Ovary (tissue), 9 donors: Measurements from ENCODE around the gene MAJIN. TPM values are rescaled to one million over a fixed set of nuclear protein-coding genes. Genes with fewer than 3 reads are reported as not detected.

Source experiments
- DNase-seq, 5 donors: peaks; one replicate each; pipeline ENCODE4 v3.0.0-alpha.2; 2019 to 2020
- H3K27ac ChIP-seq, 2 donors: fragments of 200-600 bp; one replicate each; pipeline versions ENCODE4 v1.5.1 to v1.8.0; 2019 to 2022
- H3K27me3 ChIP-seq: fragments of 200-600 bp; one replicate; pipeline ENCODE4 v1.8.0; 2022
- H3K36me3 ChIP-seq: fragments of 200-600 bp; sonication (generic); one replicate; pipeline ENCODE4 v1.5.1; 2019
- H3K4me1 ChIP-seq: one replicate; pipeline ENCODE4 v1.8.1; 2013; ENCODE audit warnings: mild to moderate bottlenecking, moderate library complexity; ENCODE audit not compliant: insufficient read depth
- H3K4me3 ChIP-seq: fragments of 200-600 bp; sonication (generic); one replicate; pipeline ENCODE4 v1.5.1; 2017
- H3K9me3 ChIP-seq, 2 donors: fragments of 200-600 bp in 1 of 2; sonication (generic) in 1 of 2; one replicate each; pipeline versions ENCODE4 v1.5.1 to v1.8.1; 2013 to 2019; ENCODE audit warnings: mild to moderate bottlenecking in 1 of 2, moderate library complexity in 1 of 2
- CTCF ChIP-seq, 3 donors: fragments of 450-650 bp in 2 of 3; fragments of 200-600 bp in 1 of 3; IDR thresholded peaks; one replicate each; pipeline versions ENCODE4 v1.5.1 to v1.8.0; 2016 to 2022; ENCODE audit warnings: antibody characterized with exemption in 3 of 3, mild to moderate bottlenecking in 1 of 3
- EP300 ChIP-seq: sonication (generic); formaldehyde crosslinking; IDR thresholded peaks from one replicate; pipeline ENCODE4 v1.6.1; 2017; ENCODE audit warnings: antibody characterized with exemption
- POLR2A ChIP-seq: fragments of 450-650 bp; IDR thresholded peaks from one replicate; pipeline ENCODE4 v1.6.1; 2017; ENCODE audit warnings: antibody characterized with exemption, mild to moderate bottlenecking, moderate library complexity
- WGBS, 3 donors: extraction: QIAGEN DNeasy Blood & Tissue Kit in 1 of 3; methylation state at CpG; one replicate each; pipeline versions ENCODE4 v1.1.5 to v1.1.7; 2013 to 2017; 5-methylcytosine and 5-hydroxymethylcytosine counted together
- intact Hi-C, 4 donors: fragments of 100-400 bp; cut with DNase I; formaldehyde crosslinking; loops; one replicate each; pipeline versions ENCODE4 v1.11.0 to v1.15.1; 2022 to 2023
- polyA plus RNA-seq, 2 donors: library from polyadenylated mRNA; stranded (reverse); fragments of 200-250 nt in 1 of 2; fragments of 350-450 nt in 1 of 2; fragmentation: Illumina TruSeq in 1 of 2; extraction: RNeasy Lipid Tissue Mini Kit (QIAGEN cat#74804) in 1 of 2; gene quantifications; one replicate each; pipeline ENCODE4 v1.2.3, GENCODE V29; 2013 to 2014
- total RNA-seq, 7 donors: library from RNA; depleted of rRNA in 2 of 7; stranded (reverse); fragments of >200 nt in 2 of 7; fragmentation: NEBNext Ultra II Directional in 3 of 7; extraction: Animal tissue kit (Norgen Biotek cat#: 25700) in 3 of 7; gene quantifications; one replicate each; pipeline versions ENCODE4 v1.1.0 to v1.2.4, GENCODE V29; 2016 to 2023
- donor health status: DM: no; HTN: no; CAD: no; lungs with moderate emphysema.
- donor health status: DM: no; HTN: no; CAD: no.
- donor health status: Bipolar disorder and iron deficiency.
- donor health status: DM: yes; HTN: yes; CAD: no.
- donor health status: DM: no; HTN: no; CAD: no.
- donor health status: DM: yes; HTN: yes; CAD: no.

Gene MAJIN
- total and polyA plus RNA-seq, 9 donors, result 0.46 TPM; not detected in 8

- H3K27ac ChIP-seq, result peak within 1 kb of the TSS in 1 of 2 donors; percentile 2
- 9 to 22% (median 11%) methylated on average over 9 of the region's 9 CpGs for WGBS, 3 donors
Measured at GRCh38 chr11:64996710-64997380, 24.9 kb upstream of the MAJIN start, which contains the start of gene BATF2. BATF2 (minus strand) TSS chr11:64996971; CDS start chr11:64996914, 57 bp downstream.

GRCh38 chr11:64996327-64996709, 24.4 kb upstream of the MAJIN start:
- TF ChIP-seq POLR2A, result no peak
- TF ChIP-seq CTCF (IDR thresholded peaks at IDR 0.05), result no peak
- no peak for TF ChIP-seq EP300
- peaks cover 5% of the 10 kb centered on the region for H3K4me1 ChIP-seq
- WGBS, 3 donors, result 10 to 31% (median 12%) methylated on average over 11 of the region's 11 CpGs
- no peaks in the 10 kb centered on the region for H3K9me3 ChIP-seq
- peak overlapping the region; percentile 28 for H3K4me3 ChIP-seq
- intact Hi-C loops, result no loop called here
- peak overlapping the region in 1 of 2 donors; percentile 2 for H3K27ac ChIP-seq
- no peaks in the 10 kb centered on the region for H3K27me3 ChIP-seq
- DNase-seq, result no peak
- no peaks in the 10 kb centered on the region for H3K36me3 ChIP-seq

More at GRCh38 chr11:64996710-64997380, 24.9 kb upstream of the MAJIN start, which contains the start of gene BATF2:
- no peak for TF ChIP-seq POLR2A
- TF ChIP-seq CTCF (IDR thresholded peaks at IDR 0.05), result peak in 2 of 3 donors; percentile 27 to 40
- intact Hi-C loops, result no loop called here
- DNase-seq, result peak; percentile 58 to 76 (median 71)
- Histone ChIP-seq H3K9me3 (no peaks in the 10 kb centered on the region), H3K4me3 (peak within 1 kb of the TSS; percentile 28), H3K27me3 (no peaks in the 10 kb centered on the region), H3K4me1 (peaks cover 5% of the 10 kb centered on the region), H3K36me3 (no peaks in the 10 kb centered on the region)

GRCh38 chr11:64994318-64994717, 22.4 kb upstream of the MAJIN start:
- intact Hi-C loops, result no loop called here

GRCh38 chr11:64990222-64990923, 18.5 kb upstream of the MAJIN start:
- Histone ChIP-seq H3K4me3 (no peak overlapping the region), H3K27me3 (no peaks in the 10 kb centered on the region), H3K4me1 (no peaks in the 10 kb centered on the region), H3K9me3 (no peaks in the 10 kb centered on the region), H3K36me3 (no peaks in the 10 kb centered on the region), H3K27ac (no peak overlapping the region)
- no peak for TF ChIP-seq EP300
- TF ChIP-seq CTCF (IDR thresholded peaks at IDR 0.05), result no peak
- TF ChIP-seq POLR2A, result no peak
- no peak for DNase-seq
- intact Hi-C loops, result no loop called here
- 36 to 42% (median 39%) methylated on average over 15 of the region's 15 CpGs for WGBS, 3 donors

More at GRCh38 chr11:64994318-64994717, 22.4 kb upstream of the MAJIN start:
- Histone ChIP-seq H3K27ac (no peak overlapping the region), H3K27me3 (no peaks in the 10 kb centered on the region), H3K4me1 (peaks cover 5% of the 10 kb centered on the region), H3K36me3 (no peaks in the 10 kb centered on the region), H3K9me3 (no peaks in the 10 kb centered on the region), H3K4me3 (no peak overlapping the region)
- no peak for DNase-seq
- WGBS, 3 donors, result 88 to 92% (median 91%) methylated on average over 7 of the region's 7 CpGs
- TF ChIP-seq POLR2A (no peak), CTCF (IDR thresholded peaks at IDR 0.05) (no peak), EP300 (no peak)
